Gastroesophageal sphincter (tissue), 4 donors: ENCODE data around the gene VPS37C. TPM values are rescaled to one million over a fixed set of nuclear protein-coding genes. Genes with fewer than 3 reads are reported as not detected.

ENCODE experiments used
- ATAC-seq: fragments of 150-250 bp; one replicate; pipeline ENCODE4 v1.9.1; 2016; ENCODE audit warnings: mild to moderate bottlenecking, moderate library complexity
- H3K27ac ChIP-seq, 4 donors: fragments of 200-600 bp; sonication (generic) in 3 of 4; 1 replicate in 3 of 4; 2 replicates in 1 of 4; pipeline ENCODE4 v1.5.1; 2016 to 2019
- H3K27me3 ChIP-seq: fragments of 200-600 bp; sonication (generic); one replicate; pipeline ENCODE4 v1.5.1; 2019
- H3K36me3 ChIP-seq, 2 donors: fragments of 200-600 bp; sonication (generic); one replicate each; pipeline ENCODE4 v1.5.1; 2019; ENCODE audit warnings: control low read depth in 1 of 2
- H3K4me1 ChIP-seq, 3 donors: fragments of 200-600 bp; sonication (generic); 1 replicate in 2 of 3; 2 replicates in 1 of 3; pipeline ENCODE4 v1.5.1; 2016 to 2019; ENCODE audit warnings: control low read depth in 2 of 3
- H3K4me3 ChIP-seq, 2 donors: fragments of 200-600 bp; sonication (generic); one replicate each; pipeline ENCODE4 v1.5.1; 2019; ENCODE audit warnings: mild to moderate bottlenecking in 1 of 2, moderate library complexity in 1 of 2
- H3K9me3 ChIP-seq, 3 donors: fragments of 200-600 bp; sonication (generic); one replicate each; pipeline ENCODE4 v1.5.1; 2017 to 2019; ENCODE audit warnings: control low read depth in 2 of 3
- EP300 ChIP-seq: sonication (generic); formaldehyde crosslinking; IDR thresholded peaks from one replicate; pipeline ENCODE4 v1.6.1; 2017; ENCODE audit warnings: antibody characterized with exemption, mild to moderate bottlenecking
- POLR2A ChIP-seq, 2 donors: fragments of 450-650 bp; IDR thresholded peaks; one replicate each; pipeline ENCODE4 v1.6.1; 2017; ENCODE audit warnings: antibody characterized with exemption in 2 of 2, mild to moderate bottlenecking in 2 of 2, moderate library complexity in 1 of 2
- POLR2AphosphoS5 ChIP-seq: sonication (generic); formaldehyde crosslinking; IDR thresholded peaks from one replicate; pipeline ENCODE4 v1.6.1; 2017; ENCODE audit warnings: antibody characterized with exemption
- WGBS, 2 donors: methylation state at CpG; one replicate each; pipeline ENCODE4 v1.1.5; 2018; ENCODE audit warnings: low coverage in 1 of 2; 5-methylcytosine and 5-hydroxymethylcytosine counted together
- total RNA-seq, 4 donors: library from RNA; depleted of rRNA; stranded (reverse); fragments of >200 nt; gene quantifications; one replicate each; pipeline ENCODE4 v1.1.0, GENCODE V29; 2016
- TF ChIP-seq, protein P1 (sequence below), 4 experiments: fragments of 200-600 bp in 2 of 4; fragments of 450-650 bp in 2 of 4; sonication (generic) in 1 of 4; IDR thresholded peaks; one replicate each; pipeline ENCODE4 v1.5.1; 2017 to 2019; ENCODE audit warnings: antibody characterized with exemption in 4 of 4, mild to moderate bottlenecking in 2 of 4, moderate library complexity in 2 of 4

Gene VPS37C
- total RNA-seq, 4 donors from 2014 or later: 19.1 to 41.9 (median 25.5) TPM

GRCh38 chr11:61173456-61173855, 12.2 kb upstream of the VPS37C start:
- 72 to 100% methylated on average over 1 to 4 of the region's 4 CpGs for WGBS, 2 donors
- peaks cover 0 to 5% (median 0%) of the 10 kb centered on the region in 3 donors for H3K9me3 ChIP-seq
- ATAC-seq: no peak
- no peak overlapping the region for H3K27ac ChIP-seq
- TF ChIP-seq POLR2A (IDR thresholded peaks at IDR 0.05) (no peak), EP300 (no peak), POLR2AphosphoS5 (no peak)
- TF ChIP-seq, protein P1, sequence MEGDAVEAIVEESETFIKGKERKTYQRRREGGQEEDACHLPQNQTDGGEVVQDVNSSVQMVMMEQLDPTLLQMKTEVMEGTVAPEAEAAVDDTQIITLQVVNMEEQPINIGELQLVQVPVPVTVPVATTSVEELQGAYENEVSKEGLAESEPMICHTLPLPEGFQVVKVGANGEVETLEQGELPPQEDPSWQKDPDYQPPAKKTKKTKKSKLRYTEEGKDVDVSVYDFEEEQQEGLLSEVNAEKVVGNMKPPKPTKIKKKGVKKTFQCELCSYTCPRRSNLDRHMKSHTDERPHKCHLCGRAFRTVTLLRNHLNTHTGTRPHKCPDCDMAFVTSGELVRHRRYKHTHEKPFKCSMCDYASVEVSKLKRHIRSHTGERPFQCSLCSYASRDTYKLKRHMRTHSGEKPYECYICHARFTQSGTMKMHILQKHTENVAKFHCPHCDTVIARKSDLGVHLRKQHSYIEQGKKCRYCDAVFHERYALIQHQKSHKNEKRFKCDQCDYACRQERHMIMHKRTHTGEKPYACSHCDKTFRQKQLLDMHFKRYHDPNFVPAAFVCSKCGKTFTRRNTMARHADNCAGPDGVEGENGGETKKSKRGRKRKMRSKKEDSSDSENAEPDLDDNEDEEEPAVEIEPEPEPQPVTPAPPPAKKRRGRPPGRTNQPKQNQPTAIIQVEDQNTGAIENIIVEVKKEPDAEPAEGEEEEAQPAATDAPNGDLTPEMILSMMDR (IDR thresholded peaks at IDR 0.05): no peak
- H3K27me3 ChIP-seq: no peaks in the 10 kb centered on the region
- H3K4me1 ChIP-seq: no peaks in the 10 kb centered on the region
- H3K4me3 ChIP-seq: no peak overlapping the region
- H3K36me3 ChIP-seq: no peaks in the 10 kb centered on the region

- H3K9me3 ChIP-seq: peaks cover 0 to 5% (median 0%) of the 10 kb centered on the region in 3 donors
- H3K36me3 ChIP-seq: no peaks in the 10 kb centered on the region
- no peaks in the 10 kb centered on the region for H3K4me1 ChIP-seq
- ATAC-seq: no peak
- TF ChIP-seq, protein P1 (IDR thresholded peaks at IDR 0.05): no peak
- TF ChIP-seq EP300: no peak
- no peak for TF ChIP-seq POLR2A (IDR thresholded peaks at IDR 0.05)
- TF ChIP-seq POLR2AphosphoS5: no peak
- 90 to 92% methylated on average over 2 to 3 of the region's 3 CpGs for WGBS, 2 donors
- H3K4me3 ChIP-seq: no peak overlapping the region
- H3K27ac ChIP-seq: no peak overlapping the region
- no peaks in the 10 kb centered on the region for H3K27me3 ChIP-seq
These were observed 11.7 kb upstream of the VPS37C start for GRCh38 chr11:61172888-61173287.

- no peaks in the 10 kb centered on the region for H3K36me3 ChIP-seq
These were observed 11.1 kb upstream of the VPS37C start for GRCh38 chr11:61172356-61172755.

DNA sequence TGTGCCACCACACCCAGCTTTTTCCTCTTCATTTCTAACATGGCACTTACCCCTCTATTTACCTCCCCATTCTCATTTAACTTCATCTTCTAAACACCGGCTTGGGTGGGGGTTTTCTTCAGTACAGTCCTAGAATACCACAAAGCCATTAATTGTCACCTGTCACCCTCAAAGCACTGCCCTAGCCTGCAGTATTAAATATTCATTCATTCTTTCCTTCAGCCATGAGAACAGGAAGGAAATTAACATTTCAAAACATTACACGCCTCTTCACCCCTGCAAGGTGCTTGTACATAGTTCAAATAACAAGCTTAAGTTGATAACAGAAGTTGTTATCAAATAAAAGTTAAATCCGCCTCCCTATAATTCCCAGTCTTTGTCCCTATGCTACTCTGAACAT, 10.7 kb upstream of the VPS37C start:
- WGBS, 2 donors: 82 to 84% methylated on average over 3 of the region's 3 CpGs
- no peak for ATAC-seq
- TF ChIP-seq POLR2AphosphoS5 (no peak), POLR2A (IDR thresholded peaks at IDR 0.05) (no peak), EP300 (no peak)
- TF ChIP-seq, protein P1 (IDR thresholded peaks at IDR 0.05): no peak
- no peaks in the 10 kb centered on the region for H3K4me1 ChIP-seq
- H3K27ac ChIP-seq: no peak overlapping the region
- no peaks in the 10 kb centered on the region for H3K36me3 ChIP-seq
- peaks cover 0 to 5% (median 0%) of the 10 kb centered on the region in 3 donors for H3K9me3 ChIP-seq
- H3K4me3 ChIP-seq: no peak overlapping the region
- H3K27me3 ChIP-seq: no peaks in the 10 kb centered on the region

More at GRCh38 chr11:61172356-61172755, 11.1 kb upstream of the VPS37C start:
- WGBS, 2 donors: 60 to 72% methylated on average over 5 of the region's 5 CpGs
- TF ChIP-seq, protein P1 (IDR thresholded peaks at IDR 0.05): no peak
- no peak for TF ChIP-seq POLR2A (IDR thresholded peaks at IDR 0.05)
- no peak for TF ChIP-seq EP300
- no peak for TF ChIP-seq POLR2AphosphoS5
- Histone ChIP-seq H3K9me3 (peaks cover 0 to 5% (median 0%) of the 10 kb centered on the region in 3 donors), H3K27ac (no peak overlapping the region), H3K27me3 (no peaks in the 10 kb centered on the region), H3K4me3 (no peak overlapping the region), H3K4me1 (no peaks in the 10 kb centered on the region)
- ATAC-seq: no peak

DNA sequence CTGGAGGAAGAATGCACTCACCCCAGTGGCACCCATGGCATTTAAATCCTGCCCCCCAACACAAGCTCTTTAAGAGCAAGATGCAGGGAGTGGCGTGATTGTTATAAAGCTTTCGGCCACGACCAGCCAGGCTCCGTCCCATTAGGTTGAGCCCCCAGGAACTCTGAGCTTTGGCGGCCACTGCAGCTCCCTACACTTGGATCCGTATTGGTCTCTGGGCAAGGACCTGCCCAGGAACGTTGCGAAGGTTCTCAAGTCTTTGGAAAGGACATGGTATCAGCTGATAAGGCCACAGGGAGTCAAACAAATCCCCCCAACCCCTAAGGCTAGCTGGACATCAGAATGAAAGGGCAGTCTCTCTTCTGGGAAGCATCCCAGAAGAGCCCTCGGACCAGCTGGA, 9.3 kb upstream of the VPS37C start:
- Histone ChIP-seq H3K4me1 (no peaks in the 10 kb centered on the region), H3K27me3 (no peaks in the 10 kb centered on the region), H3K27ac (no peak overlapping the region), H3K9me3 (peaks cover 0 to 5% (median 0%) of the 10 kb centered on the region in 3 donors), H3K36me3 (no peaks in the 10 kb centered on the region), H3K4me3 (no peak overlapping the region)
- ATAC-seq: no peak
- whole genome bisulfite sequencing, 2 donors: 63% methylated on average over 7 of the region's 9 CpGs; no CpG with 5 or more reads in 1 of the 2 donors
- TF ChIP-seq POLR2AphosphoS5: no peak
- TF ChIP-seq EP300: no peak
- TF ChIP-seq, protein P1 (IDR thresholded peaks at IDR 0.05): no peak
- no peak for TF ChIP-seq POLR2A (IDR thresholded peaks at IDR 0.05)
